AG04449 (cell line): ENCODE results near the gene LBX2.

Source experiments
- CTCF ChIA-PET: fragments of 350-600 bp; formaldehyde crosslinking; extraction: SDS; loops from one replicate; lab custom pipeline; 2021; ENCODE audit warnings: antibody characterized with exemption; lab: Yijun Ruan, JAX
- POLR2A ChIA-PET: fragments of 400-600, 350-600 bp; formaldehyde crosslinking; extraction: SDS; loops from one replicate; lab custom pipeline; 2020; ENCODE audit warnings: antibody characterized with exemption, inconsistent platforms; lab: Yijun Ruan, JAX
- DNase-seq: peaks from one replicate; pipeline ENCODE4 v3.0.0-alpha.2; 2010; ENCODE audit warnings: low read depth, low spot score
- H3K4me3 ChIP-seq: 2 replicates; pipeline ENCODE4 v1.5.1; 2011; ENCODE audit warnings: low read depth, mild to moderate bottlenecking, control low read depth, low read length
- CTCF ChIP-seq: IDR thresholded peaks from one replicate; pipeline ENCODE4 v1.5.1; 2011; ENCODE audit warnings: mild to moderate bottlenecking, moderate library complexity, low read length, control low read depth, inconsistent platforms; ENCODE audit not compliant: insufficient read depth; ENCODE audit errors: missing control alignments

Gene LBX2

GRCh38 chr2:74528600-74529356 is 29.4 kb upstream of the LBX2 start:
- H3K4me3 ChIP-seq = peak overlapping the region; percentile 99
- ChIA-PET POLR2A (interaction anchor here (1.1 to 1.9 kb wide), 9 partner anchors 25 to 74 kb away, joined by 3 to 9 read pairs (median 6); partner anchors contain the start of genes CCDC142, INO80B, LOXL3 and TTC31), CTCF (interaction anchor here (1.2 to 8.9 kb wide), 6 partner anchors 11 to 57 kb away, joined by 4 to 137 read pairs (median 8); partner anchors contain the start of genes CCDC142, PCGF1 and TTC31)
- TF ChIP-seq CTCF = no peak
- no peak for DNase-seq

GRCh38 chr2:74527741-74528140 is 28.3 kb upstream of the LBX2 start:
- ChIA-PET POLR2A (no interaction called here), CTCF (interaction anchor here (1.5 to 8.9 kb wide), 4 partner anchors 20 to 58 kb away, joined by 3 to 137 read pairs (median 8); partner anchors contain the start of genes CCDC142, PCGF1 and TTC31)
- DNase-seq = no peak
- no peak for TF ChIP-seq CTCF
- H3K4me3 ChIP-seq = no peak overlapping the region; the same call in 1 of the 2 replicates

- no peak for TF ChIP-seq CTCF
- no peak overlapping the region for H3K4me3 ChIP-seq
- DNase-seq = no peak
- POLR2A ChIA-PET = interaction anchor here (0.8 kb wide), 1 partner anchor 23 kb away, joined by 3 read pairs; no protein-coding TSS in a partner anchor
- CTCF ChIA-PET = interaction anchor here (1.0 to 1.6 kb wide), 4 partner anchors 12 to 62 kb away, joined by 3 to 4 read pairs (median 3); partner anchors contain the start of genes PCGF1 and TLX2
Observed at GRCh38 chr2:74526649-74527230, 27.3 kb upstream of the LBX2 start.

GRCh38 chr2:74525717-74526648 is 26.6 kb upstream of the LBX2 start, which contains the start of gene DQX1:
TSS of gene DQX1 (minus strand) at chr2:74526231. CDS start at chr2:74525729, 502 bp downstream.
- DNase-seq = no peak
- TF ChIP-seq CTCF = no peak
- no peak within 1 kb of the TSS for H3K4me3 ChIP-seq
- CTCF ChIA-PET = interaction anchor here (1.0 to 1.6 kb wide), 5 partner anchors 11 to 63 kb away, joined by 3 to 6 read pairs (median 3); partner anchors contain the start of genes PCGF1 and TLX2
- POLR2A ChIA-PET = interaction anchor here (0.8 kb wide), 1 partner anchor 22 kb away, joined by 3 read pairs; no protein-coding TSS in a partner anchor

GRCh38 chr2:74524955-74525716 is 25.7 kb upstream of the LBX2 start:
- ChIA-PET CTCF (interaction anchor here (1.4 kb wide), 1 partner anchor 61 kb away, joined by 6 read pairs; no protein-coding TSS in a partner anchor), POLR2A (no interaction called here)
- no peak overlapping the region for H3K4me3 ChIP-seq
- DNase-seq = no peak
- no peak for TF ChIP-seq CTCF
